H1 (cell line): Measurements from ENCODE around the gene VRK3. TPM values are rescaled to one million over a fixed set of nuclear protein-coding genes. Genes with fewer than 3 reads are reported as not detected.
A peak's percentile ranks its signal among the peaks of the same experiment; 100 is the strongest.

Source experiments
- ASH2L ChIP-seq: fragments of 200-600, 300-600 bp; sonication (generic); IDR thresholded peaks from one replicate; pipeline ENCODE4 v1.7.1; 2017; ENCODE audit warnings: low read length
- CHD7 ChIP-seq: fragments of 300-600 bp; sonication (generic); IDR thresholded peaks from 2 replicates; pipeline ENCODE4 v1.7.1; 2012; ENCODE audit warnings: low read length, moderate library complexity, mild to moderate bottlenecking, inconsistent platforms; ENCODE audit not compliant: insufficient replicate concordance
- RAD21 ChIP-seq, 2 experiments: IDR thresholded peaks in 1 of 2; conservative IDR thresholded peaks in 1 of 2; 2 replicates each; pipeline ENCODE4 v1.6.1; 2011; ENCODE audit warnings: low read depth in 2 of 2, low read length in 2 of 2, improper control_type of control experiment in 1 of 2, inconsistent platforms in 1 of 2, mild to moderate bottlenecking in 1 of 2, moderate library complexity in 1 of 2
- RNF2 ChIP-seq: fragments of 200-900, 300-1000 bp; sonication (generic); IDR thresholded peaks from 2 replicates; pipeline ENCODE4 v1.7.1; 2016; ENCODE audit warnings: borderline replicate concordance, low read depth, mild to moderate bottlenecking, antibody characterized with exemption, low read length; ENCODE audit not compliant: poor library complexity, severe bottlenecking; ENCODE audit errors: missing control alignments
- SAP30 ChIP-seq: fragments of 300-600 bp; sonication (generic); IDR thresholded peaks from 2 replicates; pipeline ENCODE4 v1.7.1; 2012; ENCODE audit warnings: low read length, moderate library complexity, mild to moderate bottlenecking, inconsistent platforms; ENCODE audit not compliant: insufficient read depth, insufficient replicate concordance
- SP1 ChIP-seq: IDR thresholded peaks from 2 replicates; pipeline ENCODE4 v1.6.1; 2011; ENCODE audit warnings: low read depth, low read length
- SRF ChIP-seq: IDR thresholded peaks from 2 replicates; pipeline ENCODE4 v1.6.1; 2011; ENCODE audit warnings: mild to moderate bottlenecking, low read depth, low read length, moderate library complexity
- SUZ12 ChIP-seq: fragments of 200-600 bp; sonication (generic); IDR thresholded peaks from 2 replicates; pipeline ENCODE4 v1.6.1; 2012; ENCODE audit warnings: mild to moderate bottlenecking, inconsistent platforms, low read length, moderate library complexity, mixed read lengths
- TBP ChIP-seq: IDR thresholded peaks from 2 replicates; pipeline ENCODE4 v1.6.1; 2011; ENCODE audit warnings: low read depth, low read length, improper control_type of control experiment
- polyA plus RNA-seq, 7 experiments: library from polyadenylated mRNA; depleted of rRNA in 3 of 7; stranded (reverse) in 5 of 7; unstranded in 2 of 7; fragments of >200 nt in 5 of 7; fragments of 200-250 nt in 2 of 7; gene quantifications; 1 replicate in 5 of 7; 2 replicates in 1 of 7; 4 replicates in 1 of 7; pipeline versions ENCODE4 v1.2.1 to v1.2.3, GENCODE V29; 2011 to 2013; ENCODE audit warnings: missing spikeins in 2 of 7, mixed read lengths in 2 of 7
- total RNA-seq: library from RNA; stranded (reverse); fragmentation: NEBNext Ultra II Directional; extraction: Animal tissue kit (Norgen Biotek cat#: 25700); gene quantifications from 2 replicates; pipeline ENCODE4 v1.2.1, GENCODE V29; 2021

Gene VRK3
- total and polyA plus RNA-seq, 2 of the 8 experiments (the other 6 are each of a cell fraction or from before 2014, with no cell fraction given), result 21.3 to 36.1 TPM

GRCh38 chr19:50025794-50026549, 800 bp upstream of the VRK3 start, which contains the start of gene ZNF473 (continued):
- TF ChIP-seq CHD7 (no peak), SUZ12 (no peak), SRF (0 out of 2 replicates have a peak, but pooled peaks have one; percentile 5), TBP (peak; percentile 55), RAD21 (IDR thresholded peaks at IDR 0.05 in 1 of 2, conservative IDR thresholded peaks at IDR 0.05 in 1 of 2; ENCODE audit: low read depth in 2 of 2, low read length in 2 of 2) (no peak), SAP30 (peak; percentile 89), SP1 (no peak), RNF2 (peak; percentile 34), ASH2L (peak; percentile 56)
